EH (cell line): Measurements from ENCODE around the gene RNF41.

Experiments
- DNase-seq: peaks from one replicate; pipeline ENCODE4 v3.0.0-alpha.2; 2015; ENCODE audit warnings: low read depth

Gene RNF41

GRCh38 chr12:56243731-56244181 lies 22.0 kb upstream of the RNF41 start:
- DNase-seq, result no peak

DNA sequence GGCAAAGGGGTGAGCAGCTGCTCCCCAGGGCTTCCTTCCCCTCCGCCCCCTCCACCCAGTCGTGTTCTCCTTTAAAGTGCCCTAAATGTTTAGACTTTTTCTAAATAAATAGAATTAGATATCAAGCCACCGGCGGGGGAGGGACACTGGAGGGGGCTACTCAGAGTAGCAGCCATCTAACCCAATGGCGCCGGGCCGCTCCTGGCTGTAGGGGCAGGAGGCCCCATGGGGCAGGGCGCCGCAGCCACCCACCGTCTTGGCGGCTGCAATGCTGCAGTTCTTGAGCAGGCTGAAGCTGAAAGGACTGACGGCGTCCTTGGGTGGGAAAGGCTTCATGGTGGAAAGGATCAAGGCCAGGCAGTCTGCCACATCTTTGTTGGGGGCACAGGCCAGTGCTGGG lies 21.3 kb upstream of the RNF41 start:
- DNase-seq, result no peak

DNA sequence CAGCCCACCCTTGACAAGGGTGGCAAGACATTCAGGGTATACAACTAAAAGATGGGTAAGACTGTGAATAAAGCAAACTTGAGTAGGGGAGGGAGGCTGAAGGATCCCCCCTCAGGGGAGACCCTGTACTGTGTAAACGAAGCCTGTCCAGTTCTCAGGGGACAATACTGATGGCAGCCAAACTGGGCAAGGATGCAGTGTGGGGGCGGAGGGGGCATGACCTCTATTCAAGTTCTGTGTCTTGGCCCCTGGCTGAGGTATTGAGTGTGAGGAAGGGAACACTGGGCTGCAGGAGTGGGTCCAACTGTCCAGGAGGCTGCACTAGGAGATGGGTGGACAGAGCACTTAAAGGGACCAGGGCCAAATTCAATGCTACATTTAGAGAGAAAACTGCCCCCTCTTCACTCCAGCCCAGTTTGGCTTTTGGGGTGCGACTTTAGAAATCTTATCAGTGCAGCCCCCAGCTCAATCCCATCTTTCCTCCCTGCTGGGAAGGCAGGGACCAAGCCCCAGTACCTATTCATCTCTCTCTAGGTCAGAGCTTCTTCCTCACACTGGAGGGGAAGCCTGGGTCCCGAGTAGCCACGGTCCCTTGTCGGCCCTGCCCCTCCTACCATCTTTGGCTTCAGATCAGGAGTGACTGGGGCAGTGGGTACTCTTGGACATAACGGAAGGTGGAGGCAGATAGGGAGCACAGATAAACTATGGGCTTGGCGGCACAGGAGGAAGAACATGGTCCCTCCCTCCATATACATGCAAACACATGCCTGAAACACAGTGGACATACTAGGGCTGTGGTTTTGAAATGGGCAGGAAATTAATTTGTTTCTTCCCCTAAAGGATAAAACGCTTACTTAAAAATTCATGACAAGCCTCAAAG lies 19.9 kb upstream of the RNF41 start:
- no peak for DNase-seq

- DNase-seq, result peak; percentile 31
Observed at GRCh38 chr12:56237552-56237951, 15.8 kb upstream of the RNF41 start.

DNA sequence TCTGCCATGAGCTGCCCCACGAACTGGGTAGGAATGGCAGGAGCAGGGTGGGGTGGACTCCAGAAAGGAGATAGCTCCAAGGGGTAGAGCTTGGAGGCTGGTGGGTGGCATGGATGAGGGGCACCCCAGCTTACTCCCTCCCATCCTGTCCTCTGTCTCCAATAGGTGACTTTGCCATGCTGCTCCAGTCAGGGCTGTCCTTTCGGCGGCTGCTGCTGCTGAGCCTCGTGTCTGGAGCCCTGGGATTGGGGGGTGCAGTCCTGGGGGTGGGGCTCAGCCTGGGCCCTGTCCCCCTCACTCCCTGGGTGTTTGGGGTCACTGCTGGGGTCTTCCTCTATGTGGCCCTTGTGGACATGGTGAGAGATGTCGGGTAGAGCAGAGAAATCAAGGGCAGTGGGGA lies 15.3 kb upstream of the RNF41 start:
- DNase-seq, result no peak

DNA sequence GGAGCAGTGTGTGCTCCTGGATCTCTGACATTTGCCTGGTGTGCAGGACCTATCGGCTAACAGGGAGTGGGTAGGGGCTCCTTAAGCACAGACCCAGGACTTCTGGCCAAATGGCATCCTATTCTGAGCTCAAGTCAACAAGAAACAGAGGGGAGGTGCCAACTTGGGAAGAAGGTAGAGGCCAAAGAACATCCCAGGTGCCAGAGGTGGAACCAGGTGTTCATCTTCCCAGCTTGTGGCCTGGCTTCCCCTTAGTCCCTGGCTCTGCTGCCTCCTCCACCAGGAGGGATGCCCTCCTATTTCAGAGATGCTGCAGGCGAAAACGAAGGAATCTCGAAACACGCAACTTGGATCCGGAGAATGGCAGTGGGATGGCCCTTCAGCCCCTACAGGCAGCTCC lies 14.4 kb upstream of the RNF41 start:
- DNase-seq, result no peak

DNA sequence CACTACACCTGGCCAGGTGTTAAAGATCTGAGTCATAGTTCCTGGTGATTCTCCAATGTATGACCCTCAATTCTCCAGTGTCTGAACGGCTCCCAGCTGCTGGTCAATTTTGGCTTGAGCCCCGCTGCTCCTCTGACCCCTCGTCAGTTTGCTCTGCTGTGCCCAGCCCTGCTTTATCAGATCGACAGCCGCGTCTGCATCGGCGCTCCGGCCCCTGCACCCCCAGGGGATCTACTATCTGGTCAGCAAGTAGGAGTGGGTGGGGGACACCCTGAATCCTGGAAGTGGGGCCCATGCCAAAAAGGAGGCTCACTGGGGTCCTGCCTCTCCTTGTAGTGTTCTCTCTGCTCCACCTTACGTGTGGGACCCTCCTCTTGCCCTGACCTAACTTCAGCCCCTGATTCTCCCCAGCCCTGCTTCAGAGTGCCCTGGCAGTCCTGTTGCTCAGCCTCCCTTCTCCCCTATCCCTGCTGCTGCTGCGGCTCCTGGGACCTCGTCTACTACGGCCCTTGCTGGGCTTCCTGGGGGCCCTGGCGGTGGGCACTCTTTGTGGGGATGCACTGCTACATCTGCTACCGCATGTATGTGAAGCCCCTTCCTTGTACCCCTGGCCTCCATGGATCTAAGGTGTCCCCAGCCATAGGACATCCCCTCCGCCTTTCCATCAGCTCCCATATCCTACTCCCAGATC lies 13.2 kb upstream of the RNF41 start:
- DNase-seq, result no peak

DNA sequence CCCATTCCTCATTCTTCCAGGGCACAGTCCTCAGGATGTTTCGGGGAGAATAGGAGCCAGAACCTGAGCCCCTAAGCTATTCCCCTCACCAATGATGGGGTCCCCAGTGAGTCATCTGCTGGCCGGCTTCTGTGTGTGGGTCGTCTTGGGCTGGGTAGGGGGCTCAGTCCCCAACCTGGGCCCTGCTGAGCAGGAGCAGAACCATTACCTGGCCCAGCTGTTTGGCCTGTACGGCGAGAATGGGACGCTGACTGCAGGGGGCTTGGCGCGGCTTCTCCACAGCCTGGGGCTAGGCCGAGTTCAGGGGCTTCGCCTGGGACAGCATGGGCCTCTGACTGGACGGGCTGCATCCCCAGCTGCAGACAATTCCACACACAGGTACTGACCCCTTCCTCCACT lies 9.5 kb upstream of the RNF41 start:
- DNase-seq, result no peak

GRCh38 chr12:56230432-56231183 lies 8.9 kb upstream of the RNF41 start:
- no peak for DNase-seq

DNA sequence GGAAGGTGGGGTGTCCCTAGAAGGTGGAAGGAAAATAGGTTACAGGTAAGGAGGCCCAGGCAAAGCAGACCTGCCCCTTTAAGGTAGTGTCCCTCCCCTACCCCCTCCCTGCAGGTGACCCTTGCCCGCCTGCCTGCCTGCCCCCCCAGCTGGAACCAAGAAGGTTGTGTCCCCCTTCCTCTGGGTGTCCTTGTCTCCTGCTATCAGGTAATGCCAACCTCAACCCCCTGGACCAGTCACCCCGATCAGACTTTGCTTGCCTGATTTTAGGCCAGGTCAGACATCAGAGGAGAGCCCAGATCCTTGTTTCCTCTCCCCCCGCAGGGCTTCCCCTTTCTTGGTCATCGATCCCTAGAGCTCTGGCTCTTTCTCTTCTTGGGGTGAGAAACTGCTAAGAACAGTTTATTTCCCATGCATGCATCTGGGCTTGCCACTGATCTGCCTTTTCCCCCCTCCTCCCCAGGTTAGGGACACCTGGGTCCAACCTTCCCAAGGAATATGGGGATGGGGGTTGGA lies 8.3 kb upstream of the RNF41 start, which contains the start of gene SLC39A5:
SLC39A5 (plus strand) TSS at position 136 of the 516 bp plus-strand sequence. CDS start 1,224 bp downstream, outside the sequence.
- no peak for DNase-seq

DNA sequence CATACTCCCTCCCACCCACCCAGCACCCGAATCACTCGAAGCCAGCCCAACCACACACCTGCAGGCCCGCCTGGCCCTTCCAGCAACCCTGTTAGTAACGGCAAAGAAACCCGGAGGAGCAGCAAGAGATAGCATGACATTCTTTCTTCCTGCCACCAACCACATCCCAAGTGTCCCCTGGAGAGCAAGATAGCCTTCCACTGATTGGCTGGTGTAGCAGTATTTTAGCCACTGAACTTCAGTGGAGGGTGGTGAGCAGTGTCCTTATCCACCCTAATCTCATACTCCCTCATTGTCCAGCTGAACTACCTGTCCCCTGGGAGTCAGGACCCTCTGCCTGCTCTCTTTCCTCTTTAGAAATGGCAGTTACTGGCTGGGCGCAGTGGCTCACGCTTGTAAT lies 7.4 kb upstream of the RNF41 start:
- DNase-seq, result no peak

DNA sequence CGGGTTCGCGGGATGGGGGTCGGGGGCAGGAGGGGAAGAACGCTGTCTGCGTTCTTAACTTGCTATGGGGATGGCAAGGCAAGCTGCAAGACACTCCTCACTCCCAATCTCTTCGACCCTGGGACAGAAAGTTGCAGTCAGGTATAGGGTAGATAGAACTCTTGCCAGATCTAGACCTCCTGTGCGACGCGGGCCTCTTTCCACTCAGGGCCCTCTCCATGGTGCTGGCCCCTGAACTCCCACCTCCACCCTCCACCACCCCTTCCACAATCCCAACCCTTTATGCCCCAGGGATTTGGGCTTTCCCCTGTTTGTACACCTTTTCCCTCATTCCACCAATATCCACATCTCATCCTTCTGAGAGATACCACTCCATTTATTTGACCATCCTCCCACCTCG lies 3.2 kb upstream of the RNF41 start:
- no peak for DNase-seq

- peak; percentile 99 for DNase-seq
Observed at GRCh38 chr12:56224102-56224701, 2.5 kb upstream of the RNF41 start, which contains the start of gene NABP2. TSS of gene NABP2 (plus strand) at chr12:56224342. CDS start at chr12:56224857, 515 bp downstream.

GRCh38 chr12:56223571-56224101 lies 1.9 kb upstream of the RNF41 start:
- no peak for DNase-seq

DNA sequence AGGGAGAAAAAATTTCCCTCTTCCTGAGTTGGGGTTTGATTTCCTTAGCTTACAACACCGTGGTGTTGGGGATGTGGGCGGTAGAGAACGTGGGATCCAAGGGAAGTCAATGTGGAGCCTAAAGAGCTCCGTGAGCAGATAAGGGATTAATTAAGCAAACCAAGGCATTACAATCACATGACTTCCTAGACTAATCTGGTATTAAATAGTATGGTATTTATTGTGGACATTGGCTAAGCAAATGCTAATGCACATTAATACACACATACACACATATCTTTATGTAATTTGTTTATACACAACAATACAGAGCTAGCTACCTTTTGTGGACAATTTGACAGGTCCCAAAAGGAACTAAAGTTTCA lies 791 bp upstream of the RNF41 start:
- no peak for DNase-seq

DNA sequence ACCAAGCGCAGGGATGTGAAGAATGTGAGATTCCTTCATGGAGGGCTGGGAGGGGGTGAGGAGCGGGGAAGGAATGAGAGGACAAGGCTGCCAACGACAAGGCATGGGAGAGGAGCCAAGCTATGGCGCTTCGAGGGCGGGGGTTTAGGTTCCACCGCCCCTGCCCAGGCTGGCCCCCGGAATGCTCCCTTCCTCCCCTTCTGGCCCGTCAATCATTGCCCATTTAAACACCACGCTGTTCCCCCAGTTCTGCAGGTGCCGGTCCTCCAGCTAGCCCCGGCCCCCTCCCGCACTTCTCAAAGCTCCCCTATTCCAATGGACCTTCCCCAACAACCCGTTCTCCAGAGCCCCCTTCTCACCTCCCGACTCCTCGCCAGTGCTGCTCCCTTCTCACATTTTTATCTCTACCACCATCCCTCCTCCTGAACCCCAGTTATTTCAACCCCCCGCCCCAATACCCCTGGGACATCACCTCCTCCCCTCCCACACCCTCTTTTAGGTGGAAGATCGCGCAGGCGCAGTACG lies 428 bp downstream of the RNF41 start:
- DNase-seq, result peak; percentile 94

DNA sequence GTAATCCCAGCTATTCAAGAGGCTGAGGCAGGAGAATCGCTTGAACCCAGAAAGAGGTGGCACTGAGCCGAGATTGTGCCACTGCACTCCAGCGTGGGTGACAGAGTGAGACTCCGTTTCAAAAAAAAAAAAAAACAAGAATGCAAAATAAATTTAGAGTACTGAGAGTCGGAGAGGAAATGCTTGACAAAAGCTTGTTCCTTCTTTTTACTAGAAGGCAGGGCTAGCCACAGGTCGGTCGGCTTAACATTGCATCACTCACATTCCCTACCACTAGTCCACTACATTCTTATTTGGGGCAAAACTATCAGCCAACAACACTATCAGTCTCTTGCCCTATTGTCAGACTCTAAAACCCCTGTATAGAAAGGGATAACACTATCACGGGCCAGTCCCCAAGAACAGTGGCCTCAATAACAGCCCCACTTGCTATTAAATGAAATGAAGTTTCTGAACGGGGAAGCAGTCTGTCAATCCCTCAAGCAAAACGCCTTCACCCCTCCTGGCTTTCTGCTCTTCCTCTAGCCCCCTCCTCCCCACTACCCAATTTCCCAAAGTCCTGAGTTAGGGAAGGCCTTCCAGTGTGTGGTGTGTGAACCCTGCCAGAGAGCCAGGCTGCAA lies 1.0 kb downstream of the RNF41 start:
- peak; percentile 81 for DNase-seq

DNA sequence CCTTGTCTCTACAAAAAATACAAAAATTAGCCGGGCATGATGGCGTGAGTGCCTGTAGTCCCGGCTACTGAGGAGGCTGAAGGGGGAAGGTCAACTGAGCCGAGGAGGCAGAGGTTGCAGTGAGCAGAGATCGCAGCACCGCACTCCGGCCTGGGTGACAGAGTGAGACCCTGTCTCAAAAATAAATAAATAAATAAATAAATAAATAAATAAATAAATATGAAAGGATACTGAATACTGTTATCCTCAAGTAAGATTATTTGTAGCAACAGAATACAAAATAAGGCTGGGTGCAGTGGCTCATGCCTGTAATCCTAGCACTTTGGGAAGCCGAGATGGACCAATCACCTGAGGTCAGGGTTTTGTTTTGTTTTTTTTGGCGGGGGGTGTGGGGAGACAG lies 1.9 kb downstream of the RNF41 start:
- DNase-seq, result no peak

- DNase-seq, result no peak
Observed at GRCh38 chr12:56216461-56216860, 5.3 kb downstream of the RNF41 start.

- no peak for DNase-seq
Observed at GRCh38 chr12:56213878-56214277, 7.8 kb downstream of the RNF41 start.

GRCh38 chr12:56212361-56212760 lies 9.4 kb downstream of the RNF41 start:
- no peak for DNase-seq
